Keratinocyte (primary cell): Measurements from ENCODE around the gene FAM9A. TPM values are rescaled to one million over a fixed set of nuclear protein-coding genes. Genes with fewer than 3 reads are reported as not detected.

Source experiments
- DNase-seq: peaks from one replicate; pipeline ENCODE4 v3.0.0-alpha.2; 2011; ENCODE audit warnings: low read depth, missing footprints, low spot score
- FAIRE-seq: peaks from 2 replicates; lab custom pipeline; 2011; peaks lifted over from hg19 to GRCh38; lab: Jason Lieb, UNC
- H2AFZ ChIP-seq: 2 replicates; pipeline ENCODE4 v1.6.0; 2012; ENCODE audit warnings: low read length, control low read depth, inconsistent platforms; ENCODE audit not compliant: control insufficient read depth
- H3K27ac ChIP-seq: 2 replicates; pipeline ENCODE4 v1.5.1; 2011; ENCODE audit warnings: low read length; ENCODE audit not compliant: control insufficient read depth, insufficient read depth
- H3K27me3 ChIP-seq: 3 replicates; pipeline ENCODE4 v1.6.0; 2011; ENCODE audit warnings: low read length; ENCODE audit not compliant: control insufficient read depth, insufficient read depth; ENCODE audit errors: extremely low read depth
- H3K36me3 ChIP-seq, 2 experiments: 2 replicates in 1 of 2; 3 replicates in 1 of 2; pipeline ENCODE4 v1.5.1; 2011; ENCODE audit warnings: low read length in 2 of 2, mild to moderate bottlenecking in 1 of 2; ENCODE audit not compliant: control insufficient read depth in 2 of 2, insufficient read depth in 2 of 2; ENCODE audit errors: extremely low read depth in 1 of 2
- H3K4me1 ChIP-seq: 3 replicates; pipeline ENCODE4 v1.5.1; 2011; ENCODE audit warnings: low read length; ENCODE audit not compliant: control insufficient read depth, insufficient read depth; ENCODE audit errors: extremely low read depth
- H3K4me2 ChIP-seq: 3 replicates; pipeline ENCODE4 v1.6.0; 2011; ENCODE audit warnings: low read depth, low read length; ENCODE audit not compliant: control insufficient read depth, insufficient read depth; ENCODE audit errors: extremely low read depth
- H3K4me3 ChIP-seq, 3 experiments: fragments of 200-600 bp in 1 of 3; sonication (generic) in 1 of 3; 2 replicates in 2 of 3; 3 replicates in 1 of 3; pipeline ENCODE4 v1.5.1; 2011 to 2016; ENCODE audit warnings: low read length in 3 of 3, mild to moderate bottlenecking in 3 of 3, control low read depth in 2 of 3, inconsistent platforms in 1 of 3, low read depth in 1 of 3, mixed read lengths in 1 of 3, mixed run types in 1 of 3, moderate library complexity in 1 of 3; ENCODE audit not compliant: control insufficient read depth in 2 of 3, insufficient read depth in 2 of 3; ENCODE audit errors: extremely low read depth in 1 of 3
- H3K79me2 ChIP-seq: 2 replicates; pipeline ENCODE4 v1.6.0; 2012; ENCODE audit warnings: low read length; ENCODE audit not compliant: control insufficient read depth, insufficient read depth
- H3K9ac ChIP-seq: 3 replicates; pipeline ENCODE4 v1.6.0; 2011; ENCODE audit warnings: low read length; ENCODE audit not compliant: control insufficient read depth, insufficient read depth; ENCODE audit errors: extremely low read depth
- H3K9me1 ChIP-seq: 3 replicates; pipeline ENCODE4 v1.6.0; 2011; ENCODE audit warnings: low read length; ENCODE audit not compliant: control insufficient read depth, insufficient read depth; ENCODE audit errors: extremely low read depth
- H3K9me3 ChIP-seq: 2 replicates; pipeline ENCODE4 v1.5.1; 2012; ENCODE audit warnings: low read depth, low read length; ENCODE audit not compliant: control insufficient read depth
- H4K20me1 ChIP-seq: 3 replicates; pipeline ENCODE4 v1.6.0; 2011; ENCODE audit warnings: low read length; ENCODE audit not compliant: control insufficient read depth, insufficient read depth; ENCODE audit errors: extremely low read depth
- EZH2 ChIP-seq: IDR thresholded peaks from one replicate; pipeline ENCODE4 v1.6.1; 2012; ENCODE audit warnings: inconsistent platforms, mild to moderate bottlenecking, low read length, moderate library complexity
- dilution Hi-C: fragments of 300-500 bp; cut with MboI; formaldehyde crosslinking; loops from one replicate; pipeline ENCODE4 v1.7.0; 2020; ENCODE audit warnings: low sequenced_read_pairs; ENCODE audit not compliant: extremely low pct_ligation_motif_present
- polyA plus RNA-seq, 5 experiments: library from polyadenylated mRNA; depleted of rRNA in 3 of 5; stranded (reverse) in 3 of 5; stranded (forward) in 1 of 5; unstranded in 1 of 5; fragments of >200 nt; gene quantifications; 1 replicate in 1 of 5; 2 replicates in 3 of 5; 3 replicates in 1 of 5; pipeline versions ENCODE4 v1.2.1 to v1.2.3, GENCODE V29; 2011 to 2012; ENCODE audit warnings: missing spikeins in 2 of 5, low read depth in 1 of 5, low replicate concordance in 1 of 5
- TF ChIP-seq, protein P1 (sequence below), 3 experiments: IDR thresholded peaks in 1 of 3; conservative IDR thresholded peaks in 1 of 3; optimal IDR thresholded peaks in 1 of 3; 2 replicates in 2 of 3; 3 replicates in 1 of 3; pipeline versions ENCODE3 to v1.5.1; 2011; ENCODE audit warnings: low read length in 3 of 3, mild to moderate bottlenecking in 3 of 3, moderate library complexity in 2 of 3, control low read depth in 1 of 3, inconsistent platforms in 1 of 3; ENCODE audit not compliant: insufficient read depth in 2 of 3; ENCODE audit errors: extremely low read depth in 1 of 3

The FAM9A gene
- polyA plus RNA-seq, 1 donor (not counting 4 experiments of a cell fraction or from before 2014, with no cell fraction given), result not detected

DNA sequence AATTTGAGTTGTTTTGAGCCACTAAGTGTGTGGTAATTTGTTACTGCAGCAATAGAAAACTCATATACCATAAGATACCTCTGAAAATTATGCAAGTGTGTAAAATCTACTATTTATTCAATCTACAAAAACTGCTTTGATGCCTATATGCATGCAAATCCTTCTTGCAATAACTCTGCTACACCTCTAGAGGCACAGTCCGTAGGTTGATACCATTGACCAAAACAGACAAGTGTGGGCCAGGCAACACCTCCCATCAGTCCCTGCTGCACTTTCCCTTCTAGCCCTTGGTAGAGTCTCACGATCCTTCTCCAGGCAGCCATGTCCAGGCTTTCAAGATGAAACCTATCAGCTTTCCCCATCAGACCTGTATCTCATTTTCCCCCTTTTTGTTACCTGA lies 48.8 kb upstream of the FAM9A start:
- Histone ChIP-seq H3K9me1 (no peaks in the 10 kb centered on the region), H3K9me3 (no peaks in the 10 kb centered on the region), H3K27ac (no peak overlapping the region), H3K27me3 (no peaks in the 10 kb centered on the region), H3K36me3 (no peaks in the 10 kb centered on the region), H3K4me2 (no peak overlapping the region), H4K20me1 (no peaks in the 10 kb centered on the region), H3K4me3 (no peak overlapping the region), H3K4me1 (peaks cover 20% of the 10 kb centered on the region), H3K9ac (no peak overlapping the region), H2AFZ (no peak overlapping the region), H3K79me2 (no peaks in the 10 kb centered on the region)
- dilution Hi-C loops, result no loop called here
- no peak for FAIRE-seq
- no peak for TF ChIP-seq EZH2
- TF ChIP-seq, protein P1, sequence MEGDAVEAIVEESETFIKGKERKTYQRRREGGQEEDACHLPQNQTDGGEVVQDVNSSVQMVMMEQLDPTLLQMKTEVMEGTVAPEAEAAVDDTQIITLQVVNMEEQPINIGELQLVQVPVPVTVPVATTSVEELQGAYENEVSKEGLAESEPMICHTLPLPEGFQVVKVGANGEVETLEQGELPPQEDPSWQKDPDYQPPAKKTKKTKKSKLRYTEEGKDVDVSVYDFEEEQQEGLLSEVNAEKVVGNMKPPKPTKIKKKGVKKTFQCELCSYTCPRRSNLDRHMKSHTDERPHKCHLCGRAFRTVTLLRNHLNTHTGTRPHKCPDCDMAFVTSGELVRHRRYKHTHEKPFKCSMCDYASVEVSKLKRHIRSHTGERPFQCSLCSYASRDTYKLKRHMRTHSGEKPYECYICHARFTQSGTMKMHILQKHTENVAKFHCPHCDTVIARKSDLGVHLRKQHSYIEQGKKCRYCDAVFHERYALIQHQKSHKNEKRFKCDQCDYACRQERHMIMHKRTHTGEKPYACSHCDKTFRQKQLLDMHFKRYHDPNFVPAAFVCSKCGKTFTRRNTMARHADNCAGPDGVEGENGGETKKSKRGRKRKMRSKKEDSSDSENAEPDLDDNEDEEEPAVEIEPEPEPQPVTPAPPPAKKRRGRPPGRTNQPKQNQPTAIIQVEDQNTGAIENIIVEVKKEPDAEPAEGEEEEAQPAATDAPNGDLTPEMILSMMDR (optimal IDR thresholded peaks at IDR 0.05 in 1 of 3, IDR thresholded peaks at IDR 0.05 in 1 of 3, conservative IDR thresholded peaks at IDR 0.05 in 1 of 3; ENCODE audit: extremely low read depth in 1 of 3, insufficient read depth in 2 of 3, low read length in 3 of 3), result peak; percentile 4 to 15 (median 15)
- no peak for DNase-seq

DNA sequence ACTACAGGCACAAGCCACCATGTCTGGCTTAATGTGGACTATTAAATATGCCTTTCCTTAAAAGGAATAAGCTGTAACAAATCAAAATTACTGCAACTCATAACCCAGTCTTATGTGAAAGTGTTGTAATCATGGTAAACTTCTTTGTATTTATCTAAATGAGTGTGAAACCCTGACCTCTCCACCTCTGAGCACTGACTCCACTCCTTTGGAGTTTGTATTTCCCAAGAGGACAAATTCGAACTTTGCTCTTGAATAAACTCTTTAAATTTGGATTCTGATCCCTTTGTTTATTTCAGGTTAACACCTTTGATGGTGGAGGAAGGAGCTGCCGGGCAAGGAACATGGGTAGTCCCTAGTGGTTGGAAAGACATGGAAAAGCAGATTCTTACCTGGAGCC lies 48.3 kb upstream of the FAM9A start:
- no peak overlapping the region for H2AFZ ChIP-seq
- no peak overlapping the region for H3K4me2 ChIP-seq
- H3K4me3 ChIP-seq, result no peak overlapping the region
- H3K4me1 ChIP-seq, result peaks cover 20% of the 10 kb centered on the region
- no peaks in the 10 kb centered on the region for H4K20me1 ChIP-seq
- H3K36me3 ChIP-seq, result no peaks in the 10 kb centered on the region
- no peaks in the 10 kb centered on the region for H3K9me1 ChIP-seq
- H3K27me3 ChIP-seq, result no peaks in the 10 kb centered on the region
- no peak for TF ChIP-seq EZH2
- TF ChIP-seq, protein P1 (optimal IDR thresholded peaks at IDR 0.05 in 1 of 3, IDR thresholded peaks at IDR 0.05 in 1 of 3, conservative IDR thresholded peaks at IDR 0.05 in 1 of 3; ENCODE audit: extremely low read depth in 1 of 3, insufficient read depth in 2 of 3, low read length in 3 of 3), result no peak
- peak overlapping the region; percentile 34 for H3K27ac ChIP-seq
- H3K79me2 ChIP-seq, result no peaks in the 10 kb centered on the region
- no peaks in the 10 kb centered on the region for H3K9me3 ChIP-seq
- FAIRE-seq, result no peak
- no peak overlapping the region for H3K9ac ChIP-seq
- no peak for DNase-seq
- dilution Hi-C loops, result no loop called here
